ENCODE data around the gene MSL2.
"Not testable (repeated sequence)": the region's sequence is repeated elsewhere in the genome, so short reads cannot be mapped to it uniquely, and the experiment has no call there.

The MSL2 gene

DNA sequence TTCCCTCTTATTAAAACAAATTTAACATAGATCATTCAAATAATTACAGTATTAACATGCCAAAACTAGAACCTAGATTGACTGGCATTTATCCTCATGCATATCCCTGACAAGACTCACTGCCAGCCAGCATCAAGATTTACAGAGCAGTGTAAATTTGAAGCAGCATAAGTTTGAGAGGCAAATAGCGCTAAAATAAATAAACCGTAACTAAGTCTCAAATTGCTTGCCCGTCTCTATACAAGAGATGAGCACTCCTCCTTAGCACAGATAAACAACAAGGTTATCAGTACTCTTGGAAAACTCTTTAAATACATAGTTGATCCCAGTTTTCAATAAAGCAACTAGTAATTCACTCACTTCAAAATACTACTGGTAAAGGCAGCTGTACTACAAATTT is 29.6 kb downstream of the MSL2 start:
- peaks cover 2% of the 10 kb centered on the region for H3K4me1 ChIP-seq (ENCODE audit: control insufficient read depth, insufficient read depth, low read length)
- no peak for DNase-seq (ENCODE audit: low read depth)
- H3K4me3 ChIP-seq (ENCODE audit: low read length), result no peak overlapping the region
- H3K36me3 ChIP-seq (ENCODE audit: control insufficient read depth, insufficient read depth, low read length, severe bottlenecking), result no peaks in the 10 kb centered on the region
- no peaks in the 10 kb centered on the region for H3K27me3 ChIP-seq (replicated peaks; ENCODE audit: control insufficient read depth, insufficient read depth, low read length)
- no peaks in the 10 kb centered on the region for H3K9me3 ChIP-seq (ENCODE audit: control insufficient read depth, low read length)
- H3K9ac ChIP-seq (ENCODE audit: low read length), result no peak overlapping the region

DNA sequence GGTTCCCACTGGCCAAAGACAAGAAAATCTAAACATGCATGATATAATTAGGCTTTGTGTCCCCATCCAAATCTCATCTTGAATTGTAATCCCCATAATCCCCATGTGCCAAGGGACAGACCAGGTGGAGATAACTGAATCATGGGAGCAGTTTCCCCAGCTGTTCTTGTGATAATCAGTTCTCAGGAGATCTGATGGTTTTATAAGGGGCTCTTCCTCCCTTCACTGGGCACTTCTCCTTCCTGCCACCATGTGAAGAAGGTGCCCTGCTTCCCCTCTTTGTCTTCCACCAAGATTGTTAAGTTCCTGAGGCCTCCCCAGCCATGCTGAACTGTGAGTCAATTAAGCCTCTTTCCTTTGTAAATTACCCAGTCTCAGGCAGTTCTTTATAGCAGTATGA is 32.5 kb downstream of the MSL2 start:
- H3K9ac ChIP-seq (ENCODE audit: low read length); DNase-seq (ENCODE audit: low read depth); H3K4me1 ChIP-seq (ENCODE audit: control insufficient read depth, insufficient read depth, low read length); H3K9me3 ChIP-seq (ENCODE audit: control insufficient read depth, low read length); H3K36me3 ChIP-seq (ENCODE audit: control insufficient read depth, insufficient read depth, low read length, severe bottlenecking); H3K4me3 ChIP-seq (ENCODE audit: low read length); H3K27me3 ChIP-seq (replicated peaks; ENCODE audit: control insufficient read depth, insufficient read depth, low read length): not testable (repeated sequence)

DNA sequence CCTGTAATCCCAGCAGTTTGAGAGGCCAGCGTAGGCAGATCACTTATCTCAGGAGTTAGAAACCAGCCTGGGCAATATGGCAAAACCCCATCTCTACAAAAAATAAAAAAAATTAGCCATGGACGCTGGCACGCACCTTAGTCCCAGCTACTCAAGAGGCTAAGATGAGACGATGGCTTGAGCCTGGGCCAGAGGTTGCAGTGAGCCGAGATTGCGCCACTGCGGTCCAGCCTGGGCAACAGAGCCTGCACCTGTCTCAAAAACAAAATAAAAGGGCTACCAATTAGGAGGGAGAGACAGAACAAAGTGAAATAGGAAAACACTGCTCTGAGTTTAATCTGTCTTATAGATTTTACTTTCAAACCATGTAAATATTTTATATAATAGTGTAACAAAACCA is 33.8 kb downstream of the MSL2 start:
- Histone ChIP-seq H3K4me1 (ENCODE audit: control insufficient read depth, insufficient read depth, low read length) (peaks cover 2% of the 10 kb centered on the region), H3K36me3 (ENCODE audit: control insufficient read depth, insufficient read depth, low read length, severe bottlenecking) (no peaks in the 10 kb centered on the region), H3K4me3 (ENCODE audit: low read length) (no peak overlapping the region), H3K9ac (ENCODE audit: low read length) (no peak overlapping the region), H3K27me3 (replicated peaks; ENCODE audit: control insufficient read depth, insufficient read depth, low read length) (no peaks in the 10 kb centered on the region), H3K9me3 (ENCODE audit: control insufficient read depth, low read length) (no peaks in the 10 kb centered on the region)
- no peak for DNase-seq (ENCODE audit: low read depth)

DNA sequence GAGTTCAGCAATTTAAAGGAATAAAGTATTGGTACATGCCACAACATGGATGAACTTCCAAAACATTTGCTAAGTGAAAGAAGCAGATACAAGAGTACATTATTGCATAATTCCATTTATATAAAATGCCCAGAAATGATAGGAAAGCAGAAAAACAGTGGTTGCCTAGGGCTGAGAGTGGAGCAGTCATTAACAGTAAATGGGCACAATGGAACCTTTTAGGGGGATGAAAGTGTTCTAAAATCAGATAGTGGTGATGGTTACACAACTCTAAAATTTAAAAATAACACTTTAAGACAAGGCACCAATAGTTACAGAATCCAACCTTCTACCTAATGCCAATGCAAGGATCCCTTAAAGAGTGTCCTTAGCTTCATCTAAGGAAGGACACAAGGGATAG is 34.6 kb downstream of the MSL2 start:
- Histone ChIP-seq H3K36me3 (ENCODE audit: control insufficient read depth, insufficient read depth, low read length, severe bottlenecking) (no peaks in the 10 kb centered on the region), H3K9ac (ENCODE audit: low read length) (no peak overlapping the region), H3K27me3 (replicated peaks; ENCODE audit: control insufficient read depth, insufficient read depth, low read length) (no peaks in the 10 kb centered on the region), H3K9me3 (ENCODE audit: control insufficient read depth, low read length) (no peaks in the 10 kb centered on the region), H3K4me3 (ENCODE audit: low read length) (no peak overlapping the region), H3K4me1 (ENCODE audit: control insufficient read depth, insufficient read depth, low read length) (peaks cover 2% of the 10 kb centered on the region)
- no peak for DNase-seq (ENCODE audit: low read depth)

DNA sequence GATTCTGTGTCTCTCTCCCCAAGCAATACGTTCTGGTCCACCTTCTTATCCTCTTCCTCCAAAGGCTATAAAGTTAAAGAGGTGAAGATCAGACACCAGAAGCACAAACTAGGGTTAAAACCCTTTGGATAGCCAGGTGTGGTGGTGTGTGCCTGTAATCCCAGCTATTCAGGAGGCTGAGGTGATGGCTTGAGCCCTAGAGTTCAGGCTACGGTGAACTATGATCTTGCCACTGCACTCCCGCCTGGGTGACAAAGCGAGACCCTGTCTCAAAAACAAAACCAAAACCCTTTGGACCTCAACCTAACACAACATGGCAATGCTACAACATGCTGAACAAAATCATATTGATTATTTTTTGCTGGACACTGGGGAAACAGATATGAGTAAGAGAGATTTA is 43.2 kb downstream of the MSL2 start:
- no peaks in the 10 kb centered on the region for H3K9me3 ChIP-seq (ENCODE audit: control insufficient read depth, low read length)
- no peak for DNase-seq (ENCODE audit: low read depth)
- H3K4me1 ChIP-seq (ENCODE audit: control insufficient read depth, insufficient read depth, low read length), result peaks cover 13% of the 10 kb centered on the region
- H3K36me3 ChIP-seq (ENCODE audit: control insufficient read depth, insufficient read depth, low read length, severe bottlenecking), result peaks cover 22% of the 10 kb centered on the region
- H3K4me3 ChIP-seq (ENCODE audit: low read length), result no peak overlapping the region
- H3K27me3 ChIP-seq (replicated peaks; ENCODE audit: control insufficient read depth, insufficient read depth, low read length), result no peaks in the 10 kb centered on the region
- no peak overlapping the region for H3K9ac ChIP-seq (ENCODE audit: low read length)

DNA sequence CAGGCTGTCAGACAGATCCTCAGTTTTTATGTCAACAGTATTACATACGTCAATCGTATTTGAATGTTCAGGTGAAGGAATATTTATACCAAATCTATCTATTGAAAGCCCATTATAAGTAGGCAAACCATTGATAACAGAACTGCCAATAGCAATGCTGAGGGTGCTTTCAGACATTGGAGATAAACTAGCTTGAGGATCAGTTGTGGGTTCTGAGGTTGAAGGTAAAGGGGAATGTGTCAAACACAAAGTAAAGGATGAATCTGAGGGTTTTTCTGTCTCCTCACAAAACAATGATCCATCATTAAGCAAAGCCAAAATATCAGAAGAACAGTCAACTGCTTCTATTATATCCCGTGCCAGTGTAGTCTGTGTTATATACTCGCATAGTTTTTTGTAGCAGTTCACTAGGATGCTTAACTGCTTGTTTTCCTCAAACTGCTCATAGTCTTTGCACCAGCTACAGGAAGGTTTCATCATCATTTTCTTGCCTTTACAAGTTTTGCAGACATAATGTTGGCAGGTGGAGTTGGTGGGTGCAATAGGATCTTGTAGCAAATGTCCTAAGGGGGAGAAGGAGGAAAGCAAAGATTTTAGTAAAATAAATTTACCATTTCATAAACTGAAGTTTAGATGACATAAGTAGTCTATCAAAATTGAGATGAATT is 43.8 kb downstream of the MSL2 start:
- no peak overlapping the region for H3K4me3 ChIP-seq (ENCODE audit: low read length)
- H3K9me3 ChIP-seq (ENCODE audit: control insufficient read depth, low read length), result no peaks in the 10 kb centered on the region
- peaks cover 17% of the 10 kb centered on the region for H3K4me1 ChIP-seq (ENCODE audit: control insufficient read depth, insufficient read depth, low read length)
- DNase-seq (ENCODE audit: low read depth), result no peak
- no peak overlapping the region for H3K9ac ChIP-seq (ENCODE audit: low read length)
- no peaks in the 10 kb centered on the region for H3K27me3 ChIP-seq (replicated peaks; ENCODE audit: control insufficient read depth, insufficient read depth, low read length)
- H3K36me3 ChIP-seq (ENCODE audit: control insufficient read depth, insufficient read depth, low read length, severe bottlenecking), result peaks cover 27% of the 10 kb centered on the region

DNA sequence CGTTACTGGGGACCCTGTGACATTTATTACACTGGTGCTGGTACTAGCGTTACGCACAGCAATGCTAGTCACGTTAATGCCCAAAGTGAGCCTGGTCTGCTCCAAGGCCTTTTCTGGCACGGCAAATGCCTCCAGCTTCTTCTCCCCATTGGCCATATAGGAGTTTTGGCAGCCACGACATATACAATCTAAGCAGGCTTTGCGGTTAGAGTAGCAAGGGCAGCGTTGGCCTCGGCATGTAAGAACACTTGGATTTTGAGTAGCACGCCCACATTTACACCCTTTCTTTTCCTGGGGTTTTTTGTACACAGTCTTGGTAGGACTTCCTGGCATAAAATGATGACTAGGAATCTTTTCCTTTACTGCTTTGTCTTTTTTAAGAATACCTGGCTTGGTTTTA is 44.9 kb downstream of the MSL2 start:
- Histone ChIP-seq H3K27me3 (replicated peaks; ENCODE audit: control insufficient read depth, insufficient read depth, low read length) (no peaks in the 10 kb centered on the region), H3K4me1 (ENCODE audit: control insufficient read depth, insufficient read depth, low read length) (peaks cover 17% of the 10 kb centered on the region), H3K9ac (ENCODE audit: low read length) (no peak overlapping the region), H3K36me3 (ENCODE audit: control insufficient read depth, insufficient read depth, low read length, severe bottlenecking) (peaks cover 27% of the 10 kb centered on the region), H3K4me3 (ENCODE audit: low read length) (no peak overlapping the region), H3K9me3 (ENCODE audit: control insufficient read depth, low read length) (no peaks in the 10 kb centered on the region)
- DNase-seq (ENCODE audit: low read depth), result no peak

DNA sequence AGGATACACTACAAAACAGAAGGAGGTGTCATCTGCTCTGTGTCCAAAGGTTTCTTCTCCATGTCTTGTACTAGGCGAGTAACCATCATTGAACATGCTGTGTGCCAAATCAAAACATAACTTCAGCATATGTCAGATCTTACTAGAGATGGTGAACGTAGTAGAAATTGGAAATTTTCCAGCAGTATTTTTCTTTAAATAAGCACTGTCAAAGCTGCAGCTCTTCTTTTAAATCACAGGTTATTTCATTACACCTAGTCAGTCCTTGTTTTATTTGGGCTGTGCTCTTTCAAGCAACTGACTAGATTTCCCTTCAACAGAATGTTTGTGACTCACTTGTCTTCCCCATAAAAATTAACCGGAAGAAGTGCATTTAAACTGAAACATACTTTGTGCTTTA is 46.5 kb downstream of the MSL2 start:
- DNase-seq (ENCODE audit: low read depth), result no peak
- peaks cover 38% of the 10 kb centered on the region for H3K36me3 ChIP-seq (ENCODE audit: control insufficient read depth, insufficient read depth, low read length, severe bottlenecking)

DNA sequence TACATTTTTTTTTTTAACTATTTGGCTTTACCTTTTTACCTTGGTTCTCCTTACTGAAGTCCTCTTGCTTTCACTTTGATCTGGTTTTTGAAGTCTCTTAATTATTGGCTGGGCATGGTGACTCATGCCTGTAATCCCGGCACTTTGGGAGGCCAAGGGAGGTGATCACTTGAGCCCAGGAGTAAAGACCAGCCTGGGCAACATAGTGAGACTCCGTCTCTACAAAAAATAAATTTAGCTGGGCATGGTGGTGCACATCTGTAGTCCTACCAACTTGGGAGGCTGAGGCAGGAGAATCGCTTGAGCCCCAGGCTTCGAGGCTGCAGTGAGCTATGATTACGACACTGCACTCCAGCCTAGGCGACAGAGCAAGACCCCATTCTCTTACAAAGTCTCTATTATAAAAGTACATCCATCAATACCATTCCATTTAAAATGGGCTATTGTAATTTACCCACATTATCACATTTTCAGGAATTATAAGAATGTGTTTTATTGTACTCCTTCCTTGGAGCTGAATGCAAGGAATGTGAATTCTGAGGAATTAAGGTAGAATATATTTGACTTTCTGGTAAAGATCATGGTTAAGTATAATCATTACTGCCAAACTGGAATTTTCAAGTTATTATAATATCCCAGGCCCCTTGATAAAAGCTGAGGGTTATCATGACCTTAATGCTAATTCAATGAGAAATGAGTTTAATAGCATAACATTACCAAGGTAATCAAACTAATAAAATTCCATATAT is 49.0 kb downstream of the MSL2 start:
- H3K36me3 ChIP-seq (ENCODE audit: control insufficient read depth, insufficient read depth, low read length, severe bottlenecking), result peaks cover 37% of the 10 kb centered on the region

More for the DNA sequence above, 46.5 kb downstream of the MSL2 start:
- H3K27me3 ChIP-seq (replicated peaks; ENCODE audit: control insufficient read depth, insufficient read depth, low read length), result no peaks in the 10 kb centered on the region
- H3K4me1 ChIP-seq (ENCODE audit: control insufficient read depth, insufficient read depth, low read length), result peaks cover 17% of the 10 kb centered on the region
- no peak overlapping the region for H3K4me3 ChIP-seq (ENCODE audit: low read length)
- H3K9me3 ChIP-seq (ENCODE audit: control insufficient read depth, low read length), result no peaks in the 10 kb centered on the region
- no peak overlapping the region for H3K9ac ChIP-seq (ENCODE audit: low read length)

DNA sequence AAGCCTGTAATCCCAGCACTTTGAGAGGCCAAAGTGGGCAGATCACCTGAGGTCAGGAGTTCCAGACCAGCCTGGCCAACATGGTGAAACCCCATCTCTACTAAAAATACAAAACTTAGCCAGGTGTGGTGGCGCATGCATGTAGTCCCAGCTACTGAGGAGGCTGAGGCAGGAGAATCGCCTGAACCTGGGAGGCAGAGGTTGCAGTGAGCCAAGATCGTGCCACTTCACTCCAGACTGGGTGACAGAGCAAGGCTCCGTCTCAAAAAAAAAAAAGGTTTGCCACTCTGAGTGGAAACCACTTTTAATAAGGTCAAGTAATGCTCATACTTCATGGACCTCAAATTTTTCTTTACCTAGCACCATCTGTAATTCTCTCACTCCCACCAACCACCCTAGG is 51.7 kb downstream of the MSL2 start:
- not testable (repeated sequence) for H3K27me3 ChIP-seq (replicated peaks; ENCODE audit: control insufficient read depth, insufficient read depth, low read length); H3K9me3 ChIP-seq (ENCODE audit: control insufficient read depth, low read length); DNase-seq (ENCODE audit: low read depth); H3K4me3 ChIP-seq (ENCODE audit: low read length); H3K9ac ChIP-seq (ENCODE audit: low read length)
- Histone ChIP-seq H3K36me3 (ENCODE audit: control insufficient read depth, insufficient read depth, low read length, severe bottlenecking) (peaks cover 20% of the 10 kb centered on the region), H3K4me1 (ENCODE audit: control insufficient read depth, insufficient read depth, low read length) (peaks cover 32% of the 10 kb centered on the region)

More for the DNA sequence above, 49.0 kb downstream of the MSL2 start:
- H3K9me3 ChIP-seq (ENCODE audit: control insufficient read depth, low read length), result no peaks in the 10 kb centered on the region
- no peak overlapping the region for H3K4me3 ChIP-seq (ENCODE audit: low read length)
- H3K9ac ChIP-seq (ENCODE audit: low read length), result no peak overlapping the region
- peaks cover 24% of the 10 kb centered on the region for H3K4me1 ChIP-seq (ENCODE audit: control insufficient read depth, insufficient read depth, low read length)
- no peaks in the 10 kb centered on the region for H3K27me3 ChIP-seq (replicated peaks; ENCODE audit: control insufficient read depth, insufficient read depth, low read length)
- DNase-seq (ENCODE audit: low read depth), result no peak

DNA sequence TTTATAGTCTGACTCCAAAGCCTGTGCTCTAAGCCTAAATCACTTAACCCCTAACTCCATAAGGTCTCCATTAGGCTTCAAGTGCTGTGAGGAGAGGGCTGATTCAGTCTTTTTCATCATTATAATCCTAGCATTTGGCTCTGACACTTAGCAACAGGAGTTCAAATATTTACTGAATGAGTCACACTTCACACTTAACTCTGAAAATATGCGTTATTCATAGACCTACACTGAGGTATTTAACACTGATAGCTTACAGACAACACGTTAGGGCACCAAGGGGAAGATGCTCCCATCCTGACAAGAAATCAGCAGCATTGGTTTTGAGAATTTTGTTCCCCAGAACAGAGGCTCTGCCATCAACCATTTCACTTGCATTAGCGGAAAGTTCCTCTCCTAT is 53.5 kb downstream of the MSL2 start:
- Histone ChIP-seq H3K4me1 (ENCODE audit: control insufficient read depth, insufficient read depth, low read length) (peaks cover 28% of the 10 kb centered on the region), H3K4me3 (ENCODE audit: low read length) (no peak overlapping the region), H3K36me3 (ENCODE audit: control insufficient read depth, insufficient read depth, low read length, severe bottlenecking) (peaks cover 13% of the 10 kb centered on the region), H3K27me3 (replicated peaks; ENCODE audit: control insufficient read depth, insufficient read depth, low read length) (no peaks in the 10 kb centered on the region), H3K9ac (ENCODE audit: low read length) (no peak overlapping the region), H3K9me3 (ENCODE audit: control insufficient read depth, low read length) (no peaks in the 10 kb centered on the region)
- peak; percentile 56 for DNase-seq (ENCODE audit: low read depth)

All from adipocyte (in vitro differentiated cells).